IMR-90 (cell line): ENCODE results near the gene TASL. TPM values are rescaled to one million over a fixed set of nuclear protein-coding genes. Genes with fewer than 3 reads are reported as not detected.

Experiments
- ATAC-seq: fragments of 200-7000 bp; cut with Tn5 transposase; 2 replicates; pipeline ENCODE4 v1.9.1; 2020; ENCODE audit warnings: low read depth, mild to moderate bottlenecking, moderate library complexity
- BruUV-seq: library from RNA; stranded (reverse); fragments of 400-500 nt; replicated peaks from 2 replicates; lab custom pipeline; 2021; lab: Mats Ljungman, UMichigan
- CTCF ChIA-PET: fragments of 300-600 bp; formaldehyde crosslinking; extraction: SDS; loops from one replicate; lab custom pipeline; 2021; ENCODE audit warnings: antibody characterized with exemption; lab: Yijun Ruan, JAX
- POLR2A ChIA-PET: fragments of 300-600 bp; sonication (Branson Sonifier 250); formaldehyde crosslinking; loops from one replicate; lab custom pipeline; 2022; ENCODE audit warnings: antibody characterized with exemption; ENCODE audit not compliant: unreplicated experiment; lab: Charles Lee
- DNase-seq: peaks from one replicate; pipeline ENCODE4 v3.0.0; 2013
- H2AFZ ChIP-seq: replicated peaks from 2 replicates; pipeline ENCODE3; 2013; ENCODE audit warnings: low read length, mild to moderate bottlenecking; ENCODE audit not compliant: poor library complexity
- H2AK5ac ChIP-seq: 2 replicates; pipeline ENCODE4 v1.6.1; 2013; ENCODE audit warnings: low read depth, low read length, inconsistent platforms
- H2AK9ac ChIP-seq: replicated peaks from 2 replicates; pipeline ENCODE3; 2013; ENCODE audit warnings: mild to moderate bottlenecking, low read depth, low read length, moderate library complexity; ENCODE audit not compliant: poor library complexity
- H2BK120ac ChIP-seq: 2 replicates; pipeline ENCODE4 v1.6.1; 2013; ENCODE audit warnings: low read depth, low read length, inconsistent platforms
- H2BK15ac ChIP-seq: 3 replicates; pipeline ENCODE4 v1.6.1; 2013; ENCODE audit warnings: low read depth, low read length, inconsistent platforms
- H2BK20ac ChIP-seq: 2 replicates; pipeline ENCODE4 v1.6.1; 2013; ENCODE audit warnings: low read depth, mild to moderate bottlenecking, inconsistent platforms, low read length, moderate library complexity
- H2BK5ac ChIP-seq: 2 replicates; pipeline ENCODE4 v1.6.1; 2013; ENCODE audit warnings: mild to moderate bottlenecking, low read depth, low read length, inconsistent platforms; ENCODE audit not compliant: poor library complexity, severe bottlenecking
- H3K14ac ChIP-seq: replicated peaks from 2 replicates; pipeline ENCODE4 v1.6.1; 2013; ENCODE audit warnings: low read depth, low read length, inconsistent platforms
- H3K18ac ChIP-seq: 2 replicates; pipeline ENCODE4 v1.6.1; 2013; ENCODE audit warnings: low read depth, low read length, control low read depth
- H3K23ac ChIP-seq: 2 replicates; pipeline ENCODE4 v1.6.1; 2013; ENCODE audit warnings: low read depth, low read length, inconsistent platforms
- H3K27ac ChIP-seq: 2 replicates; pipeline ENCODE4 v1.5.1; 2013; ENCODE audit warnings: mild to moderate bottlenecking, control low read depth, low read length; ENCODE audit not compliant: insufficient read depth
- H3K27me3 ChIP-seq: 2 replicates; pipeline ENCODE4 v1.6.1; 2013; ENCODE audit warnings: low read length; ENCODE audit not compliant: control insufficient read depth, insufficient read depth
- H3K36me3 ChIP-seq: 2 replicates; pipeline ENCODE4 v1.6.1; 2013; ENCODE audit warnings: low read length, mixed read lengths; ENCODE audit not compliant: control insufficient read depth, insufficient read depth
- H3K4ac ChIP-seq: 2 replicates; pipeline ENCODE4 v1.6.1; 2013; ENCODE audit warnings: low read depth, low read length, inconsistent platforms
- H3K4me1 ChIP-seq: 2 replicates; pipeline ENCODE4 v1.6.1; 2013; ENCODE audit warnings: low read length, mixed read lengths; ENCODE audit not compliant: control insufficient read depth, insufficient read depth
- H3K4me2 ChIP-seq: 2 replicates; pipeline ENCODE4 v1.6.1; 2013; ENCODE audit warnings: low read depth, mild to moderate bottlenecking, control low read depth, low read length, moderate library complexity
- H3K4me3 ChIP-seq: 2 replicates; pipeline ENCODE4 v1.5.1; 2013; ENCODE audit warnings: low read depth, mild to moderate bottlenecking, control low read depth, low read length, moderate library complexity; ENCODE audit not compliant: insufficient read depth
- H3K56ac ChIP-seq: 2 replicates; pipeline ENCODE4 v1.6.1; 2013; ENCODE audit warnings: low read length, inconsistent platforms; ENCODE audit not compliant: insufficient read depth; ENCODE audit errors: extremely low read depth
- H3K79me1 ChIP-seq, 2 experiments: 2 replicates each; pipeline ENCODE4 v1.6.1; 2013; ENCODE audit warnings: low read length in 2 of 2, inconsistent platforms in 1 of 2, low read depth in 1 of 2
- H3K9ac ChIP-seq: 2 replicates; pipeline ENCODE4 v1.6.1; 2013; ENCODE audit warnings: low read depth, low read length, control low read depth
- H3K9me1 ChIP-seq: 2 replicates; pipeline ENCODE4 v1.6.1; 2013; ENCODE audit warnings: low read length, inconsistent platforms; ENCODE audit not compliant: insufficient read depth
- H3K9me3 ChIP-seq: 2 replicates; pipeline ENCODE4 v1.6.1; 2013; ENCODE audit warnings: low read length; ENCODE audit not compliant: control insufficient read depth, insufficient read depth
- H4K20me1 ChIP-seq: 2 replicates; pipeline ENCODE4 v1.6.1; 2013; ENCODE audit warnings: low read length, inconsistent platforms; ENCODE audit not compliant: insufficient read depth
- H4K5ac ChIP-seq: 2 replicates; pipeline ENCODE4 v1.6.1; 2013; ENCODE audit warnings: mild to moderate bottlenecking, low read depth, low read length, control low read depth
- H4K8ac ChIP-seq, 2 experiments: 2 replicates each; pipeline ENCODE4 v1.6.1; 2013; ENCODE audit warnings: low read depth in 2 of 2, low read length in 2 of 2, control low read depth in 1 of 2, inconsistent platforms in 1 of 2
- H4K91ac ChIP-seq: 2 replicates; pipeline ENCODE4 v1.6.1; 2013; ENCODE audit warnings: low read depth, low read length, inconsistent platforms; ENCODE audit not compliant: insufficient read depth
- CHD1 ChIP-seq: IDR thresholded peaks from 2 replicates; pipeline ENCODE4 v1.6.1; 2012; ENCODE audit warnings: low read depth, low read length, improper control_type of control experiment
- CTCF ChIP-seq: conservative IDR thresholded peaks from 2 replicates; pipeline ENCODE4 v1.5.1; 2012; ENCODE audit warnings: mild to moderate bottlenecking, low read depth, low read length, improper control_type of control experiment
- WGBS, 2 experiments: methylation state at CpG; one replicate each; pipeline versions ENCODE4 v1.1.5 to v1.1.7; 2013; ENCODE audit warnings: missing lambda C conversion rate in 2 of 2; ENCODE audit not compliant: insufficient read length in 1 of 2; ENCODE audit errors: extremely low coverage in 2 of 2; 5-methylcytosine and 5-hydroxymethylcytosine counted together
- dilution Hi-C: fragments of 300-500 bp; cut with HindIII; formaldehyde crosslinking; loops from one replicate; pipeline ENCODE4 v1.14.3; 2018; ENCODE audit warnings: low sequenced_read_pairs; ENCODE audit not compliant: unreplicated experiment
- in situ Hi-C: fragments of 300-500 bp; cut with MboI; formaldehyde crosslinking; loops from 3 replicates; pipeline ENCODE4 v1.14.3; 2019; ENCODE audit warnings: low sequenced_read_pairs, inconsistent platforms, mixed read lengths
- intact Hi-C: fragments of 100-400 bp; cut with micrococcal nuclease; formaldehyde crosslinking; loops from 2 replicates; pipeline ENCODE4 v1.10.0; 2022
- polyA plus RNA-seq, 3 experiments: library from polyadenylated mRNA; depleted of rRNA; stranded (reverse); fragments of >200 nt; gene quantifications; 2 replicates each; pipeline ENCODE4 v1.2.3, GENCODE V29; 2012; ENCODE audit warnings: low replicate concordance in 1 of 3
- total RNA-seq: library from RNA; depleted of rRNA; stranded (reverse); fragments of >200 nt; gene quantifications from 2 replicates; pipeline ENCODE4 v1.2.3, GENCODE V29; 2012

The TASL gene
- total and polyA plus RNA-seq, 2 of the 4 experiments (the other 2 are of a cell fraction): not detected

- no peak overlapping the region for H3K27ac ChIP-seq
- H2BK120ac ChIP-seq: no peak overlapping the region
- TF ChIP-seq CTCF (0 out of 2 replicates have a peak, but pooled peaks have one; percentile 16), CHD1 (no peak)
- ChIA-PET CTCF (interaction anchor here (0.8 to 1.0 kb wide), 2 partner anchors 49 to 943 kb away, joined by 3 to 6 read pairs; no protein-coding TSS in a partner anchor), POLR2A (no interaction called here)
- in situ Hi-C loops: no loop called here
- H3K23ac ChIP-seq: no peak overlapping the region
- no peaks in the 10 kb centered on the region for H3K79me1 ChIP-seq
- no peak overlapping the region for H2BK5ac ChIP-seq
- no peak overlapping the region; a peak in 1 of 4 replicates for H4K8ac ChIP-seq
- no peak for ATAC-seq
- no CpG with 5 or more reads among the region's 7 CpGs for WGBS, 2 experiments
- H2AK5ac ChIP-seq: no peak overlapping the region
- no peaks in the 10 kb centered on the region for H3K27me3 ChIP-seq
- H3K36me3 ChIP-seq: no peaks in the 10 kb centered on the region
- no peaks in the 10 kb centered on the region for H4K20me1 ChIP-seq
- H4K91ac ChIP-seq: no peak overlapping the region
- peaks cover 2% of the 10 kb centered on the region; the same call in 1 of the 2 replicates for H3K4me1 ChIP-seq
- dilution Hi-C loops: no loop called here
- peaks cover 7% of the 10 kb centered on the region for H3K9me3 ChIP-seq
- H4K5ac ChIP-seq: no peak overlapping the region
- DNase-seq: no peak
- peak overlapping the region; percentile 34 for H2AFZ ChIP-seq
- intact Hi-C loops: no loop called here
- no peak overlapping the region for H3K4ac ChIP-seq
- H3K9ac ChIP-seq: no peak overlapping the region
- no peak overlapping the region for H3K14ac ChIP-seq
- H3K4me3 ChIP-seq: no peak overlapping the region
- no peaks in the 10 kb centered on the region; the same call in 1 of the 2 replicates for H3K9me1 ChIP-seq
- H2BK20ac ChIP-seq: 0 out of 2 replicates have a peak overlapping the region, but pooled peaks have one; percentile 22
- no peak overlapping the region for H2AK9ac ChIP-seq
- no peak overlapping the region for H3K4me2 ChIP-seq
- peak overlapping the region; percentile 22; the same call in 1 of the 3 replicates for H2BK15ac ChIP-seq
- no peak overlapping the region for H3K56ac ChIP-seq
- no peak overlapping the region for H3K18ac ChIP-seq
- no TSS peak for BruUV-seq
These were observed 40.7 kb upstream of the TASL start for GRCh38 chrX:30618160-30618765.
